Activated gamma-delta T cell (primary cell): ENCODE measurements around the gene ARHGAP6.
A peak's percentile ranks its signal among the peaks of the same experiment; 100 is the strongest.
"Not testable (repeated sequence)": the region's sequence is repeated elsewhere in the genome, so short reads cannot be mapped to it uniquely, and the experiment has no call there.

Experiments
- DNase-seq: peaks from one replicate; lab custom pipeline; 2025; lab: John Stamatoyannopoulos, UW

Gene ARHGAP6

DNA sequence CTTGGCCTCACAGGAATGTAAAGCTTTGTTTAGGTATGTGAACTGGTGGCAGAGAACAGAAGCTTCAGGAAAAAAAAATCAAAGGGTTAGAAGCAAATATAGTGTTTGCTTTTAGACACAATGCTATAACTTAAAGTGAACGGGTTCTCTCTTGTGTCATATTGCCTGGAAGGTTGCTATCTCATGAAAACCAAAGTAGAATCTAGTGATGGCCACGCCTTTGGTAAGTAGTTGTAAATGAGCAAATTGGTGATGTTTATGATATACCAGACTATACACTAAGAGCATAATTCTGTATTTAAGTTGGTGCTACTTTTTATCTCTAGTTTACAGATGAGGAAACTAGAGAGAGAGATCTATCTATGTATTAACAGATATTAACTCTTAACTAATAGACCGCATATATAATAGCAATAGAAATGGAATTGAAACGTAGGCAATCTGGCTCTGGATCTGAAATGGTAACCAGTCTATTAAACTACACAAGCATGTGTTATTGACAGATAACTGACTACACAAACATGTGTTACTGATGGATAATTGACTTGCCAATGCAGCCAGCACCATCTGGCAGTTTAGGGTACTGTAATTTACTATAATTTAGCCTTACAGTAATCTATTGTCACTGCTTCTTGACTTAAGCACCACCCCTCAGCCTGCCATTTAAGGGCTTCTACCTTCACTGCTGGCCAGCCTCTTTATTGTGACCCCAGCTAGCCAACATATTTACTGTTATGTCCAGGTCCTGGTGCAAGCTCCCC, 513.7 kb downstream of the ARHGAP6 start:
- no peak for DNase-seq

GRCh38 chrX:11148401-11148800, 517.3 kb downstream of the ARHGAP6 start:
- no peak for DNase-seq

DNA sequence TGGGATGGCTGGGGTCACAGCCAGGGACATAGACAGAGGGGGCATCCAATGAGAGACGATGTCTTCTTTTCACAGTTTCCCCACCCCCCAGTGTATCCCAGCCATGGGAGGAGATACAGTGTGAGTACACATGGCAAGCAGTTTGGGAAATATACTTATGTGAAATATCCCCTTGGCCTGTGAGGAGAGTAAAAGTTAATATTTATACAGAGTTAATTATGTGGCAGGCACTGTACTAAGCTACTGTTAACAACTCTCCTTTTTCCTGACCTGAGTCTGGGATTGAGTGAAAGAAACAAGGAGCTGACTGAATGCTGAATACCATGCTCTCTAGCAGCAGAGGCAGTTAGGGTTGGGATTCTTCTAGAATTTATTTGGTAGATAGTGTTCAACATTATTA, 519.3 kb downstream of the ARHGAP6 start:
- no peak for DNase-seq

DNA sequence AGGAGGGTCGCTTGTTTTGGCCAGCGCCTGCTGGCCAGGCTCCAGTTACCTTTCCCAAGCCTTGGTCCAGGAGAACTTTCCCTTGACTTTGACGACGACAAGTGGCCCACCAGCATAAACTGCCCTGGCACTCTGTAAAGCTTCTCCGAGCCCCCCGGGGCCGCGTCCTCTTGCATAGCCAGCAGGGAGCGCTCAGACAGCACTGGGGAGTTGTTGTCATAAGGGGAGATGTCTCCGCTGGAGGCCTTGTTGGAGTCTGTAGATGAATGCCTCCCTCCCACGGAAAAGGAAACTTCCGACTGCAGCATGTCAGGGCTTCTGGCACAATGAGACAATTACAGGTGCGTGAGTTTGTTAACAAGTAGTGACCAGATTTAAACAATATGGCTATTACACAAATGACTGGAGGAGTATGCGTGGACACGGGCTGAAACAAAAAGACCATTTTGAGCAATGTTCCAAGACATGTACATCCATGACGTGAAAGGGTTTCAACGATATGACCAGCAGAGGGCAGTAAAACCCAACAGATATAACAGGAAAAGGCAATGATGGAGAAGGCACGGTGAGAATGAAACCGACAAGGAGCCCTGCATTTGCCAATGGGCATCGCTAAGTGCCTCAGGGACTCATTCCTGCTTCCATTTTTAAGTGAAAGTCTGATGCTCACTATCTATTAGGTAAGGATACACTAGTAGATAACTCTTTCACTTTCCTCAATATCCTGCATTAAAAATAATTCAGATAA, 521.6 kb downstream of the ARHGAP6 start:
- no peak for DNase-seq

- no peak for DNase-seq
Observed at GRCh38 chrX:11138498-11139390, 527.0 kb downstream of the ARHGAP6 start.

DNA sequence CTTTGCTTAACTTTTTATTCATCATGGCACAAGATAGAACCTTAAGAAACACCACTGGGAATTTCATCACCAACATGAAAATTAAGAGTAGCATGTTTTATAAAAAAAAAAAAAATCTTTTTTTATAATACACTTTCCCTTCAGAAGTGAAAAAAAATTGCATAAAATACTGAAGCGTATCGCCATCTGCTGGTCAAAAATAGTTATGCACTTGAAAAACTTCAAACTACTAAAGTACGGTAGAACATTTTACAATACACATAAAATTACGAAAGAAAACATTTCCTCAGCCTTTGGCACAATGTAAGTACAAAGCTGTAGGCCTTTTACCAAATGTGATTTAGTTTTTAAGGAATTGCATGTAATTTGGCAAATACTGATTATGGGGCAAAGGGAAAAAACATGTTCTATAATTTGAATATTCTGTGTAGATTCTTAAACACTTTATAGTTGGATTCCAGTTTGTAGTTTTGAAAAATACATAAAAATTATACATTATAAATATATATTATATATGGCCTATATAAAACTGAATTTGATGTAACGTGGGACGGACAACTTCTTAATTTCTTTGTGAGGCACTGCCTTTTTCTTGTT, 528.1 kb downstream of the ARHGAP6 start:
- DNase-seq = no peak

- DNase-seq = no peak
Observed at GRCh38 chrX:11135564-11136185, 530.0 kb downstream of the ARHGAP6 start.

DNA sequence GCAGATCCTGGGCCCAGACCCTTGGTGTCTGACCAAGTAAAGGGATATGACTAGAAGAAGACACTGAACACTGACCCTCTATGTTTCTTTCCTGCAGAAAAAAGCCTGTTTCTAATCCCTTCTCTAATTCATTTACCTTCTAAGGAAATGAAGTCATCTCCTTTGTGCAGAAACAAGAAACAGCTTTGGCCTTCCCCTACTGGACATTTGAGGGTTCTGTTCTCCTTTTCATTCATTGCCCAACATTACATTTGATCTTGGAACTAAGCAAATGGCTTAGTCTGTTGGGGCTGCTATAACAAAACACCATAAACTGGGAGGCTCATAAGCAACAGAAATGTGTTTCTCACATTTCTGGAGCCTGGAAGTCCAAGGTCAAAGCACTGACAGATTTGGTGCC, 534.6 kb downstream of the ARHGAP6 start:
- no peak for DNase-seq

GRCh38 chrX:11130136-11130535, 535.6 kb downstream of the ARHGAP6 start:
- no peak for DNase-seq

DNA sequence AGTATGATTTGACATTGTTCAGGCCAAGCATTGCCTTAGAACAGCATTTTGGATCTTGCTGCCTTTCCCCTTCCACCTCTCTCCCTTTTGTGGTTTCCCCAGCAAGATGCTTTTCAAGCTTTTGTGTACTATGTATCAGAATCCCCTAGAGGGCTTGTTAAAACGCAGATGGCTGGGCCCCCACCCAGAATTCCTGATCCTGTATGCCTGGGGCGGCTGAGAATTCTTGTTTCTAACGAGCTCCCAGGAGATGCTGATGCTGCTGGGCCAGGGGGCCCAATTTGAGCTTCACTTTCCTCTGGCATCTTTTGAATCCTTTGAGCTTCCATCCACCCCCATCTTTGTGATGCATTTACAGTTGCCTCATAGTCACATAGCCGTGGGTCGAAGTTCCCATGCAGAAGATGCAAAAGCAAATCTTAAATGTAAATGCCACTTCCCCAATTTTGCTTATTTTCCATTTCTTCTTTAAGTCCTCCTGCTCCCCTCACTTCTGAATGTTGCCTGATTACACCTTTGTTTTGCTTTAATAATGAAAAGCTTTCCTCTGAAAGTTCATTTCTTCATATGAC, 536.1 kb downstream of the ARHGAP6 start:
- DNase-seq = no peak

DNA sequence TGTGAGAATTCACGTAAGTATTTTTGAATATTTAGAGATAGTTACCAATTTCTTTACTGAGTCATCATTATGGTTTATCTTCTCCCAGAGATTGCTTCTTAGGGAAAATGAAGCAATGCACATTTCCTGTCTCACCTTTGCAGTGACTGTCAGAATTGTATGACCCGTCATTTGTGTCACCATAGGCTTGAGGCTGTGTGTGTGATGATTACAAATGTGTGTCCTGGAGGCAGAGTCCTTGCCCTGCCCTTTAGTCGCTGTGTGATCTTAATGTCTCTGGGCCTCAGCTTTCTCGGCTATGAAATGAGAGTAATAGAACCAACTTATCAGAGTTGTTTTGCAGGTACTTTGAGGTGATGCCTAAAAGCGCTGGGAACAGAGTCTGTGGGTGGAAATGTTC, 540.7 kb downstream of the ARHGAP6 start:
- DNase-seq = no peak

DNA sequence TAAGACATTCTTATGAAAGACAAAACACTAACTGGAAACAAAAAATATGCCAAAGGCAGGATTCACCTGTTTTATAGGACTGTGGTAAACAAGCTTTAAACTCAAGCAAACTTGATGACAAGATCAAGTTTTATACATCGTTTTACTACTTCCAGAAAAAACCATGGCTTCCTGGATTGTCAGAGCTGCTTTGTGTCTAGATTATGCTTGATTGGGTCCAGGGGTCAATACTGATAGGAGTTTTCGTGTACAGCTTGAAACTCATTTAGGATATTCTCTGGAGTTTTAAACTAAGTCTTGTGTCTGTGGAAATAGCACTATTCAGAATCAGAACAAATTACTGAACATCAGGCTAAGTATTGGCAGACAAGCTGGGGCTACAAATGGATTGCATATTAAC, 541.6 kb downstream of the ARHGAP6 start:
- no peak for DNase-seq

- not testable (repeated sequence) for DNase-seq
Observed at GRCh38 chrX:11123087-11123486, 542.6 kb downstream of the ARHGAP6 start.

DNA sequence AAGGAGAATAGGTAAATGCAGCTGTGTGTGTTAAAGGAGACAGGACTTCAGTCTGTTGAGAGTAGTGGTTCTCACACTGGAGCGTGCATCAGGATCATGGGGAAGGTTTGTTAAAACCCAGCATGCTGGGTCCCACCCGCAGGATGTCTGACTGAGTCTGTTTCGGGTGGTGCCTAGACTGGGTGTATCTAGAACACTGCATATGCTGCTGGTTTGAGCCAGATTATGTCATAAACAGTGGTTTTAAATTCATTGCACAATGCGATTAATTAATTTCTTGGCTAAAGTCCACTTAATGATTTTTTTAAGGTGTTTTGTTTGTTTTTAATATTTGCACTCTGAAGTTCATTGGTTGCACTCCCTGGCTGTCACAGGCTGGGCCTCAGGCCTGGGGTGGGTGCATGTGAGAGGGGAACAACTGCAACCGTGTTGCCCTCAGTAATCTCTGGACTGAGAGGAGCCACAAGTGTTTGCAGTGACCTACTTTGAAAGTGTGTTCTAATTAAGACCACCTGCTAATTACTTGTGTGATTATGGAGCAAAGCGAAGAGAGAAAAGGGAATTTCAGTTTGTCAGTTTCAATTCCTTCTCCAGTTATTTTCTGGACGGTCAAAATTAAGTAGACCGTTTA, 546.3 kb downstream of the ARHGAP6 start:
- no peak for DNase-seq

- DNase-seq = no peak
Observed at GRCh38 chrX:11117745-11118144, 548.0 kb downstream of the ARHGAP6 start.

DNA sequence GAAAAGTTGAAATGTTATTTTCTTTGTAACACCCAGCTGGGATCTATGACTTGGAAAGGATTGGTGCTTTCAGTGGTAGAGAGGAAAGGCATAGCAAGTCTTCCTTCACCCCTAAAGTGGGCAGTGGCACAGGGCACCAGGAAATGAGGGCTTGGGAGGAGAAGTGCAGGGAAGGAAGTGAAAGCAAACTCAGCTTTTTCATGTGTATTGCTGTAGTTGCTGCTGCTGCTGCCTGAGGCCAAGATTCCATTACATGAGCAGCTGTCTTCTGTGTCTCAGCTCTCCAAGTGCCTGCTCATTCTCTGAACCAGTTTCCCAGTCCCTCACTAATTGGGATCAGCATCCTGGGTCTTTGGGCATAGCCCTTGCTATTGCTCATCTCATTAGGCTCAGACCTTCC, 552.0 kb downstream of the ARHGAP6 start:
- DNase-seq = no peak

DNA sequence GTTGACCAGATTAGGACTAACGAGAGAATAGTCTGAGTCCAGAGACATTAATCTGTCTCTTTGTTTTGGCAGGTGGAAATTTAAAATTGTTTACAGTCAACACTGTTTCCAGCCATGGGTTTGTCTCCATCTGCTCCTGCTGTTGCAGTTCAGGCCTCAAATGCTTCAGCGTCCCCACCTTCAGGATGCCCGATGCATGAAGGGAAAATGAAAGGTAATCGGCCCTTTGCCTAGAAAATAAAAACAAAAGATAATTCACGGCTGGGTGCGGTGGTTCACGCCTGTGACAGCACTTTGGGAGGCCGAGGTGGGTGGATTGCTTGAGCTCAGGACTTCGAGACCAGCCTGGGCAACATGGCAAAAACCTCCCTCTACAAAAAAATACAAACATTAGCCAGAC, 553.8 kb downstream of the ARHGAP6 start:
- no peak for DNase-seq

DNA sequence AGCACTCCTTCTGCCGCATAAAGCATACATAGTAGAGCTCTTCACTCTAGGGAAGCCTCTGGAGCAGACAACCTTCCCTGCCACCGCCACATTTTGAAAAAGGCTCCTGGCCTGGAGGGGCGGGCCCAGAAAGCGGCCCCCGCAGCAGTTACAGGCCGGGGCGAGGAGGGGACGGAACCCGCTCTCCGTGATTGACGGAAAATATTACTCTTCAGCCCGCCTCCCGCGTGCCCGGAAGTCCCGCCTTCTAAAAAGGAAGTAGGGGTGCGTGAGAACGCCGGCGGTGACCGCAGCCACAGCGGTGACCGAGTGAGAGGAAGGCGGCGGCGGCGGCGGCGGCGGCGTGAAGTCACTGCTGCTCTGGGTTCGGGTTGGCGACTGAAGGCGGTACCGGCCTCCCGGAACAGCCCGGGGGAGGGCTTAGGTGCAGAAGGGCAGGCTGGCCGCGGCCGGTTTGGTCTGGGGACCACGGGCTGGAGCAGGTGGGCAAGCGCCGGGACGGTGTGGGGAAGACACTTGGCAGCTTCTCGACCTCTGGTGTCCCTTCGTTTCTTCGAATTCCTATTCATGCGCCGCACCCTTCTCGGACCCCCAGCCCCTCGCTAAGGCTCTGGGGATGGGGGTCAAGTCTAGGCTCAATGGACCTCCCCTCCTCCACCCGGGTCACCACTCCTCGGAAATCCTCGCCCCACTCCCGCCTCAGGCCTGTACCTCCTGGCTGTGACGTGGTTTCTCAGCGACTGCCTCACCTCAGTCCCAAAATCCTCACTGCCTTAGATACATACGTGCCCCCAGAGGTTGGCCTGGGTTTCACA, 554.5 kb downstream of the ARHGAP6 start, which contains the start of gene HCCS:
TSS of gene HCCS (plus strand) at position 296 of the 815 bp plus-strand sequence. CDS start 729 bp downstream, outside the sequence.
- DNase-seq = peak; percentile 73

DNA sequence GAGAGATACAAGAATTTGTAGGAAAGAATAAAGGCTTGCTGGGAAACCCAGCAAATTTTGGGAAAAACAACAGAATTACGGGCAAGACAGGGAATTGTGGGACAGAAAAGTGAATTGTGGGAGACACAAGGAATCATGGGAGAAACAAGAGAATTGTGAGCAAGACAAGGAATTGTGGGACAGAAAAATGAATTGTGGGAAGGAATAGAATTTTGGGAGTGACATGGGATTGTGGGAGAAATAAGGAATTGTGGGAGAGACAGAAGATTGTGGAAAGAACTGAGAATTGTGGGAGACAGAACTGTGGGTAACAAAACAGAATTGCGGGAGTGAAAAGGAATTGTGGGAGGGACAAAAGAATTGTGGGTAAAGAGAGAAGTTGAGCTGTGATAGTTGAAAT, 555.8 kb downstream of the ARHGAP6 start:
- no peak for DNase-seq
